ENCODE results near the gene AGK.

The AGK gene

DNA sequence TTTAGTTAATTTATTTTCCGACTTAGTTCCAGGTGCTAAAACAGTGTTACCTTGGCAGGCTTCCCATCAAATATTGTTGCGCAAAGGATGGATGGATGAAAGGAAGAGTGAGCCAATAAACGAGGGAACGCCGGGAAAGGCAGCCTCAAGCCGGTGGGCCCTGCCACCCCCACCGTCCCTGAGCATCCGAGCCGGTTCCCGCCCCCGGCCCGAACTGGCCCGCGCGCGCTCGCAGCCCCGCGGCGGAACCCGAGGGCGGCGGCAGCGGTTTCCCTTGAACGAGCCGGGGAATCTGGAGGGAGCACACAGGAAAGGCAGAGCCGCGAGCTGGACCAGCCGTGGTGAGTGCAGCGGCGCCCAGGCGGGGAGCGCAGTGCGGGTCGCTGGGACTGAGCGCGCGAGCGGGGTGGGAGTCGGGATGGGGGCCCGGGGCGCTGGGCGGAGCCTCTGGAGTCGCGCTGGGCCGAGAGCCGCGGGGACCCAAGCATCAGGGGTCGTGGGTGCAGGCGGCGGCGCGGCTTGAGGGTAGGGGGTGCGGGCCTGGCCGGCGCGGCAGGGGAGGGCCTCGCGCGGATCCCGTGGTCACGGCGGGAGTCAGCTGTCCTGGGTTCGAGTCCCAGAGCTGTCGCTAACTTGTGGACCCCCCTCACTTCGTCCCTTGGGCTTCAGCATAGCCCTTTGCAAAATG is at the start of gene AGK:
TSS of gene AGK (plus strand) at position 317 of the 688 bp plus-strand sequence. CDS start 4,057 bp downstream, outside the sequence.
- DNase-seq (ENCODE audit: low read depth): peak; percentile 76
- no peak for TF ChIP-seq CTCF (conservative IDR thresholded peaks at IDR 0.05; ENCODE audit: low read length)
- H3K4me3 ChIP-seq (ENCODE audit: low read length): peak within 1 kb of the TSS; percentile 90

- no peak for DNase-seq (ENCODE audit: low read depth)
- no peak overlapping the region for H3K4me3 ChIP-seq (ENCODE audit: low read length)
- TF ChIP-seq CTCF (conservative IDR thresholded peaks at IDR 0.05; ENCODE audit: low read length): no peak
Observed at GRCh38 chr7:141501451-141501850, 49.8 kb upstream of the AGK start.

DNA sequence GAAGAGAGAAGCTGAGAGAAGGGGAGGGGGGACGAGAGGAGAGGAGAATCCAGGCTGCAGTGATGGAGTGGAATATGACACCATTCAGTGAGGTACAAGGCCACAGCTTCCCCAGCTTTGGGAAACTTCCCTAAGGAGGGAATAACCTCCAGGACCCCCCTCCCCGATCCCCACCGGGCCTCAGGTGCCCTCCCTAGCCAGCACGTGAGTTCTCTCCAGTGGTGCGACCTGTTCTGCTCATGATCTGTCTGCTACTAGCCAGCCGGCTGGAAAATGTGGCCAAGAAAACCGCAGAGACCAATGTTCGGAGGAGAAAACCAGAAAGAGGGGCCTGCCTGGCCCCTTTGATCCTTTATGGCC is 39.9 kb upstream of the AGK start:
- no peak for TF ChIP-seq CTCF (conservative IDR thresholded peaks at IDR 0.05; ENCODE audit: low read length)
- DNase-seq (ENCODE audit: low read depth): no peak
- no peak overlapping the region for H3K4me3 ChIP-seq (ENCODE audit: low read length)

- no peak for TF ChIP-seq CTCF (conservative IDR thresholded peaks at IDR 0.05; ENCODE audit: low read length)
- H3K4me3 ChIP-seq (ENCODE audit: low read length): no peak overlapping the region
- no peak for DNase-seq (ENCODE audit: low read depth)
Observed at GRCh38 chr7:141511676-141512396, 39.4 kb upstream of the AGK start.

GRCh38 chr7:141512597-141512996 is 38.6 kb upstream of the AGK start:
- no peak overlapping the region for H3K4me3 ChIP-seq (ENCODE audit: low read length)
- TF ChIP-seq CTCF (conservative IDR thresholded peaks at IDR 0.05; ENCODE audit: low read length): no peak
- no peak for DNase-seq (ENCODE audit: low read depth)

DNA sequence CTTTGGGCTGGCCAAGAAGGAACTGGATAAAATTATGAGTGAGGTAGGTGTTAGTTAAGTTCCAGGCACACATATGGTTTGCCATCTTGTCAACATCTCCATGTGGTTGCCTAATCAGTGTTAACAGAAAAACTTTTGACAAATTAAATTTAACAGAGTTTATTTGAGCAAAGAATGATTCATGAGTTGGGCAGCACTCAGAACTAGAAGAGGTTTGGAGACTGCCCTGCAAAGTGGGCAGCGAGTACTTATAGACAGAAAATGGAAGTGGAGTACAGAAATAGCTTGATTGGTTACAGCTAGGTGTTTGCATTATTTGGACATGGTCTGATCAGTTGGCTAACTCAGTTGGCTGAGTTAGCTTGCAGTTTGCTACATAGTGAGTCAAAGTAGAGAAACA is 37.5 kb upstream of the AGK start:
- no peak for TF ChIP-seq CTCF (conservative IDR thresholded peaks at IDR 0.05; ENCODE audit: low read length)
- DNase-seq (ENCODE audit: low read depth): no peak
- H3K4me3 ChIP-seq (ENCODE audit: low read length): no peak overlapping the region

DNA sequence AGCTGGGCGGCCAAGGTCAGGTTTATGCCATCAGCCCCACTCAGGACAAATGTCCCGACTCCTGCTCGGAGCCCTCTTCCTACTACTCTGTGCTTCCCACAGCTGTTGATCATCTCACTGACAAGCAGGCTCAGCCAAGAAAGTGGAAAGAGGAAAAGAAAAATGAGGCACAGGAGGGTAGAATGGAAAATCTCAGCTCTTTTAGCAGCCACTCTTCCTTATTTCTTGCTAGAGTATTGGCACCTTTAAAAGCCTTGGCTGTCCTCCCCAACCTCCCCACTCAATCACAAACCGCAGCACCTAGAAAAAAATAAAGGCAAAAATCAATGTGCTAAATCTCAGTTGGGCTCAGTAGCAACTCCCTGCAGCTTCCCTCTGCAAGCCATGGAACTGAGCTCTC is 35.3 kb upstream of the AGK start:
- no peak overlapping the region for H3K4me3 ChIP-seq (ENCODE audit: low read length)
- no peak for TF ChIP-seq CTCF (conservative IDR thresholded peaks at IDR 0.05; ENCODE audit: low read length)
- no peak for DNase-seq (ENCODE audit: low read depth)
